Endothelial cell of umbilical vein (primary cell): Measurements from ENCODE around the gene TBX4. TPM values are rescaled to one million over a fixed set of nuclear protein-coding genes. Genes with fewer than 3 reads are reported as not detected.

Experiments used
- BruUV-seq: library from RNA; stranded (reverse); fragments of 400-500 nt; replicated peaks from 2 replicates; lab custom pipeline; 2021; lab: Mats Ljungman, UMichigan
- CTCF ChIA-PET: fragments of 300-600, 350-600 bp; sonication (Branson Sonifier 250); formaldehyde crosslinking; loops from one replicate; lab custom pipeline; 2021; ENCODE audit warnings: antibody characterized with exemption, inconsistent platforms; lab: Charles Lee
- POLR2A ChIA-PET: fragments of 300-600, 350-600 bp; sonication (Branson Sonifier 250); formaldehyde crosslinking; loops from one replicate; lab custom pipeline; 2021; ENCODE audit warnings: antibody characterized with exemption, inconsistent platforms; lab: Charles Lee
- DNase-seq: peaks from one replicate; pipeline ENCODE4 v3.0.0-alpha.2; 2011; ENCODE audit warnings: low read depth, low spot score
- FAIRE-seq: peaks from 2 replicates; lab custom pipeline; 2011; peaks lifted over from hg19 to GRCh38; lab: Jason Lieb, UNC
- H2AFZ ChIP-seq: 2 replicates; pipeline ENCODE4 v1.6.0; 2012; ENCODE audit warnings: low read depth, low read length, control low read depth, inconsistent platforms
- H3K27ac ChIP-seq: 2 replicates; pipeline ENCODE4 v1.5.1; 2011; ENCODE audit warnings: low read depth, mild to moderate bottlenecking, control low read depth, low read length, moderate library complexity; ENCODE audit not compliant: insufficient read depth
- H3K27me3 ChIP-seq, 2 experiments: 2 replicates each; pipeline versions ENCODE4 v1.6.0 to v1.6.1; 2011; ENCODE audit warnings: low read length in 2 of 2, mixed read lengths in 1 of 2; ENCODE audit not compliant: control insufficient read depth in 2 of 2, insufficient read depth in 2 of 2
- H3K36me3 ChIP-seq, 2 experiments: 2 replicates in 1 of 2; 3 replicates in 1 of 2; pipeline ENCODE4 v1.5.1; 2011; ENCODE audit warnings: low read length in 2 of 2, mild to moderate bottlenecking in 1 of 2, moderate library complexity in 1 of 2; ENCODE audit not compliant: control insufficient read depth in 2 of 2, insufficient read depth in 2 of 2; ENCODE audit errors: extremely low read depth in 1 of 2
- H3K4me1 ChIP-seq: 3 replicates; pipeline ENCODE4 v1.5.1; 2011; ENCODE audit warnings: mild to moderate bottlenecking, low read length; ENCODE audit not compliant: control insufficient read depth, insufficient read depth; ENCODE audit errors: extremely low read depth
- H3K4me2 ChIP-seq: 2 replicates; pipeline ENCODE4 v1.6.1; 2011; ENCODE audit warnings: low read length, control low read depth, mixed read lengths; ENCODE audit not compliant: insufficient read depth
- H3K4me3 ChIP-seq, 3 experiments: fragments of 200-600 bp in 1 of 3; sonication (generic), shearing (Covaris generic) in 1 of 3; replicated peaks in 1 of 3; 2 replicates each; pipeline ENCODE4 v1.5.1; 2011 to 2016; ENCODE audit warnings: control low read depth in 3 of 3, low read length in 3 of 3, mild to moderate bottlenecking in 2 of 3, inconsistent platforms in 1 of 3, low read depth in 1 of 3, moderate library complexity in 1 of 3; ENCODE audit not compliant: insufficient read depth in 1 of 3
- H3K79me2 ChIP-seq: 2 replicates; pipeline ENCODE4 v1.6.0; 2012; ENCODE audit warnings: low read length, inconsistent platforms; ENCODE audit not compliant: control insufficient read depth, insufficient read depth
- H3K9ac ChIP-seq: replicated peaks from 2 replicates; pipeline ENCODE3; 2011; ENCODE audit warnings: low read length, control low read depth; ENCODE audit not compliant: insufficient read depth; ENCODE audit errors: extremely low read depth
- H3K9me1 ChIP-seq: replicated peaks from 3 replicates; pipeline ENCODE4 v1.6.0; 2011; ENCODE audit warnings: mild to moderate bottlenecking, low read length; ENCODE audit not compliant: control insufficient read depth, insufficient read depth; ENCODE audit errors: extremely low read depth
- H3K9me3 ChIP-seq: replicated peaks from 2 replicates; pipeline ENCODE4 v1.5.1; 2012; ENCODE audit warnings: low read length, inconsistent platforms; ENCODE audit not compliant: control insufficient read depth, insufficient read depth
- H4K20me1 ChIP-seq: replicated peaks from 2 replicates; pipeline ENCODE3; 2011; ENCODE audit warnings: mild to moderate bottlenecking, low read length; ENCODE audit not compliant: control insufficient read depth, insufficient read depth; ENCODE audit errors: extremely low read depth
- EZH2 ChIP-seq: IDR thresholded peaks from 2 replicates; pipeline ENCODE4 v1.6.1; 2012; ENCODE audit warnings: borderline replicate concordance, low read depth, mild to moderate bottlenecking, moderate library complexity, low read length, inconsistent platforms; ENCODE audit not compliant: severe bottlenecking
- FOS ChIP-seq: IDR thresholded peaks from 2 replicates; pipeline ENCODE4 v1.6.1; 2011; ENCODE audit warnings: mild to moderate bottlenecking, low read length, moderate library complexity, borderline replicate concordance; ENCODE audit not compliant: insufficient read depth
- GATA2 ChIP-seq: IDR thresholded peaks from 2 replicates; pipeline ENCODE4 v1.7.0; 2011; ENCODE audit warnings: low read depth, mild to moderate bottlenecking, moderate library complexity, mixed read lengths, low read length; ENCODE audit not compliant: insufficient read length, insufficient read depth
- JUN ChIP-seq: IDR thresholded peaks from 2 replicates; pipeline ENCODE4 v1.6.1; 2011; ENCODE audit warnings: borderline replicate concordance, low read depth; ENCODE audit not compliant: insufficient read length, insufficient read depth
- MYC ChIP-seq: IDR thresholded peaks from one replicate; pipeline ENCODE4 v1.6.1; 2011; ENCODE audit warnings: mild to moderate bottlenecking, low read depth, low read length
- POLR2A ChIP-seq: IDR thresholded peaks from 2 replicates; pipeline ENCODE4 v1.6.1; 2012; ENCODE audit warnings: low read depth, mild to moderate bottlenecking, control low read depth, low read length
- POLR2AphosphoS5 ChIP-seq: IDR thresholded peaks from 2 replicates; pipeline ENCODE4 v1.6.1; 2012; ENCODE audit warnings: low read depth, mild to moderate bottlenecking, control low read depth, low read length, moderate library complexity; ENCODE audit not compliant: insufficient read depth
- dilution Hi-C: fragments of 300-500 bp; cut with MboI; formaldehyde crosslinking; loops from one replicate; pipeline ENCODE4 v1.15.0; 2019; ENCODE audit warnings: low sequenced_read_pairs; ENCODE audit not compliant: extremely low pct_ligation_motif_present
- intact Hi-C: fragments of 100-400 bp; cut with micrococcal nuclease; formaldehyde crosslinking; loops from one replicate; pipeline ENCODE4 v1.10.0; 2022
- polyA plus RNA-seq, 4 experiments: library from polyadenylated mRNA; depleted of rRNA in 3 of 4; stranded (reverse) in 3 of 4; unstranded in 1 of 4; fragments of >200 nt; gene quantifications; 2 replicates each; pipeline versions ENCODE4 v1.2.1 to v1.2.3, GENCODE V29; 2011 to 2012; ENCODE audit warnings: missing spikeins in 1 of 4
- total RNA-seq: library from RNA; stranded (reverse); gene quantifications from 2 replicates; pipeline ENCODE4 v1.2.3, GENCODE V29; 2021
- TF ChIP-seq, protein P1 (sequence below): IDR thresholded peaks from 2 replicates; pipeline ENCODE4 v1.6.1; 2011; ENCODE audit not compliant: insufficient read depth, insufficient read length
- TF ChIP-seq, protein P2 (sequence below), 2 donors: IDR thresholded peaks; 1 replicate in 1 of 2; 2 replicates in 1 of 2; pipeline ENCODE4 v1.5.1; 2011; ENCODE audit warnings: low read length in 2 of 2, mild to moderate bottlenecking in 2 of 2, moderate library complexity in 2 of 2, control low read depth in 1 of 2, inconsistent platforms in 1 of 2, low read depth in 1 of 2; ENCODE audit not compliant: insufficient read depth in 1 of 2; ENCODE audit errors: extremely low read depth in 1 of 2

Gene TBX4
- total and polyA plus RNA-seq, 2 donors (not counting 3 experiments of a cell fraction or from before 2014, with no cell fraction given), result not detected

DNA sequence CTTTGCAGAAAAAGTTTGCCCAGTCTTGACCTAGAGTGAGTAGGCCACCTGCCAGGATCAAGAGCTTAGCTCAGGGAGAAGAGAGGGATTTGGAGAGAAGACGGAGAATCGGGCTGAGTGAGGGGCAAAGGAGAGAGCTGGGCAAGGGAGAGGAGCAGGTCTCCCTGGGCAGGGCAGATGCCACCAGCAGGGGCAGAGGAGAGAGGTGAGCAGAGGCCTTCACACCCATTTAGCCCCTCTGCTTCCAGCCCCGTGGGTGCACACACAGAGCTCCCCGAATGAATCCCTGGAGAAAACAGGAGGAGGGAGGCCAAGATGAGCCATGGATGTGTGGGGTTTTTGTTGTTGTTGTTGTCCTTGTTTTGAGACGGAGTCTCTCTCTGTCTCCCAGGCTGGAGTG, 29.2 kb downstream of the TBX4 start:
- intact Hi-C loops (no loop called here), dilution Hi-C loops (no loop called here)
- H3K9ac ChIP-seq, result no peak overlapping the region
- H2AFZ ChIP-seq, result no peak overlapping the region
- ChIA-PET CTCF (interaction anchor here (1.0 kb wide), 2 partner anchors 9 to 61 kb away, joined by 3 to 4 read pairs; no protein-coding TSS in a partner anchor), POLR2A (no interaction called here)
- no peaks in the 10 kb centered on the region for H3K79me2 ChIP-seq
- BruUV-seq, result no TSS peak
- no peak for DNase-seq
- no peaks in the 10 kb centered on the region for H3K36me3 ChIP-seq
- FAIRE-seq, result no peak
- H3K4me1 ChIP-seq, result no peaks in the 10 kb centered on the region
- H3K9me1 ChIP-seq, result no peaks in the 10 kb centered on the region
- TF ChIP-seq, protein P1, sequence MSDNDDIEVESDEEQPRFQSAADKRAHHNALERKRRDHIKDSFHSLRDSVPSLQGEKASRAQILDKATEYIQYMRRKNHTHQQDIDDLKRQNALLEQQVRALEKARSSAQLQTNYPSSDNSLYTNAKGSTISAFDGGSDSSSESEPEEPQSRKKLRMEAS, result no peak
- TF ChIP-seq MYC (no peak), POLR2AphosphoS5 (no peak), POLR2A (no peak), FOS (no peak), JUN (no peak), EZH2 (no peak), GATA2 (no peak)
- TF ChIP-seq, protein P2, sequence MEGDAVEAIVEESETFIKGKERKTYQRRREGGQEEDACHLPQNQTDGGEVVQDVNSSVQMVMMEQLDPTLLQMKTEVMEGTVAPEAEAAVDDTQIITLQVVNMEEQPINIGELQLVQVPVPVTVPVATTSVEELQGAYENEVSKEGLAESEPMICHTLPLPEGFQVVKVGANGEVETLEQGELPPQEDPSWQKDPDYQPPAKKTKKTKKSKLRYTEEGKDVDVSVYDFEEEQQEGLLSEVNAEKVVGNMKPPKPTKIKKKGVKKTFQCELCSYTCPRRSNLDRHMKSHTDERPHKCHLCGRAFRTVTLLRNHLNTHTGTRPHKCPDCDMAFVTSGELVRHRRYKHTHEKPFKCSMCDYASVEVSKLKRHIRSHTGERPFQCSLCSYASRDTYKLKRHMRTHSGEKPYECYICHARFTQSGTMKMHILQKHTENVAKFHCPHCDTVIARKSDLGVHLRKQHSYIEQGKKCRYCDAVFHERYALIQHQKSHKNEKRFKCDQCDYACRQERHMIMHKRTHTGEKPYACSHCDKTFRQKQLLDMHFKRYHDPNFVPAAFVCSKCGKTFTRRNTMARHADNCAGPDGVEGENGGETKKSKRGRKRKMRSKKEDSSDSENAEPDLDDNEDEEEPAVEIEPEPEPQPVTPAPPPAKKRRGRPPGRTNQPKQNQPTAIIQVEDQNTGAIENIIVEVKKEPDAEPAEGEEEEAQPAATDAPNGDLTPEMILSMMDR (IDR thresholded peaks at IDR 0.05; ENCODE audit: extremely low read depth in 1 of 2, insufficient read depth in 1 of 2, low read depth in 1 of 2, low read length in 2 of 2), result no peak
- peaks cover 0 to 1% of the 10 kb centered on the region in 2 experiments for H3K27me3 ChIP-seq
- no peak overlapping the region for H3K4me2 ChIP-seq
- no peak overlapping the region for H3K27ac ChIP-seq
- no peak overlapping the region for H3K4me3 ChIP-seq
- no peaks in the 10 kb centered on the region for H4K20me1 ChIP-seq
- H3K9me3 ChIP-seq, result no peaks in the 10 kb centered on the region
